Heart left ventricle (tissue), 16 donors: ENCODE measurements around the gene SNX19. TPM values are rescaled to one million over a fixed set of nuclear protein-coding genes. Genes with fewer than 3 reads are reported as not detected.

Experiments
- ATAC-seq, 4 donors: fragments of 200-7000 bp; cut with Tn5 transposase; one replicate each; pipeline ENCODE4 v1.9.1; 2020 to 2022; ENCODE audit warnings: moderate library complexity in 4 of 4, mild to moderate bottlenecking in 3 of 4, moderate number of reproducible peaks in 1 of 4
- DNase-seq, 5 donors: peaks; one replicate each; pipeline ENCODE4 v3.0.0-alpha.2; 2020
- H3K27ac ChIP-seq, 12 donors: fragments of 200-600 bp; sonication (generic) in 4 of 12; one replicate each; pipeline versions ENCODE4 v1.5.0 to v1.8.0; 2016 to 2022; ENCODE audit warnings: mild to moderate bottlenecking in 2 of 12
- H3K27me3 ChIP-seq, 9 donors: fragments of 200-600 bp; sonication (generic) in 2 of 9; one replicate each; pipeline versions ENCODE4 v1.5.1 to v1.8.0; 2016 to 2022; ENCODE audit warnings: mild to moderate bottlenecking in 3 of 9
- H3K36me3 ChIP-seq, 9 donors: fragments of 200-600 bp; sonication (generic) in 2 of 9; one replicate each; pipeline versions ENCODE4 v1.5.0 to v1.8.0; 2018 to 2022; ENCODE audit warnings: mild to moderate bottlenecking in 2 of 9
- H3K4me1 ChIP-seq, 12 donors: fragments of 200-600 bp; sonication (generic) in 4 of 12; one replicate each; pipeline versions ENCODE4 v1.5.0 to v1.8.0; 2016 to 2022; ENCODE audit warnings: mild to moderate bottlenecking in 3 of 12
- H3K4me3 ChIP-seq, 12 donors: fragments of 200-600 bp; sonication (generic) in 4 of 12; one replicate each; pipeline versions ENCODE4 v1.5.0 to v1.8.0; 2017 to 2022; ENCODE audit warnings: mild to moderate bottlenecking in 9 of 12, moderate library complexity in 4 of 12
- H3K9me3 ChIP-seq, 12 donors: fragments of 200-600 bp; sonication (generic) in 4 of 12; one replicate each; pipeline versions ENCODE4 v1.5.0 to v1.8.0; 2016 to 2022; ENCODE audit warnings: mild to moderate bottlenecking in 1 of 12
- CTCF ChIP-seq, 12 donors: fragments of 200-600 bp; sonication (generic) in 4 of 12; IDR thresholded peaks; one replicate each; pipeline versions ENCODE4 v1.5.0 to v1.8.0; 2018 to 2022; ENCODE audit warnings: antibody characterized with exemption in 12 of 12, mild to moderate bottlenecking in 5 of 12
- POLR2A ChIP-seq, 2 donors: fragments of 450-650 bp; IDR thresholded peaks; one replicate each; pipeline ENCODE4 v1.6.1; 2017; ENCODE audit warnings: antibody characterized with exemption in 2 of 2, mild to moderate bottlenecking in 2 of 2, moderate library complexity in 2 of 2
- whole genome bisulfite sequencing, 4 donors: extraction: QIAGEN DNeasy Blood & Tissue Kit in 2 of 4; methylation state at CpG; one replicate each; pipeline versions ENCODE4 v1.1.5 to v1.1.7; 2013 to 2018; 5-methylcytosine and 5-hydroxymethylcytosine counted together
- intact Hi-C, 10 donors: fragments of 100-400 bp; cut with DNase I; formaldehyde crosslinking; loops; one replicate each; pipeline versions ENCODE4 v1.11.1 to v1.14.2; 2022
- polyA plus RNA-seq, 2 donors: library from polyadenylated mRNA; stranded (reverse); fragments of 200-250 nt; gene quantifications; one replicate each; pipeline ENCODE4 v1.2.3, GENCODE V29; 2013
- total RNA-seq, 9 donors: library from RNA; depleted of rRNA in 2 of 9; stranded (reverse); fragments of >200 nt in 2 of 9; fragmentation: NEBNext Ultra II Directional in 3 of 9; extraction: Animal tissue kit (Norgen Biotek cat#: 25700) in 3 of 9; gene quantifications; one replicate each; pipeline versions ENCODE4 v1.1.0 to v1.2.4, GENCODE V29; 2016 to 2023
- donor health status: ischemic (EF 13 %, LVEDD 7.1; RV severe dilation, severe dysfunction).
- donor health status: healthy with polysubstance abuse.
- donor health status: DM: no; HTN: yes; CAD: no.
- donor health status: DM: no; HTN: no; CAD: no.
- donor health status: ischemic (EF 25% LVEDD 6.9; RV normal size, moderate dysfunction).
- donor health status: ischemic (EF 25% LVEDD 5.7; RV mildly dilated, moderate dysfunction).
- donor health status: healthy.
- donor health status: DM: yes; HTN: yes; CAD: no.
- donor health status: ischemic (EF 35%, LVEDD 5.7; RV mildly dilated, moderate dysfunction).
- donor health status: nonischemic (EF 11% LVEDD 7.7; RV severe dilation, severe dysfunction).
- donor health status: DM: yes; HTN: yes; CAD: no.
- donor health status: PGD.
- donor health status: ischemic (EF 29% LVEDD 5.4; RV normal size, mild dysfunction).
- donor health status: nonischemic (EF 23%, LVEDD 6.1; RV moderate dilation, normal function).

Gene SNX19
- total and polyA plus RNA-seq, 11 donors = 10.8 to 121 (median 57.1) TPM

- Histone ChIP-seq H3K4me1 (peaks cover 0 to 69% (median 26%) of the 10 kb centered on the region in 12 donors), H3K36me3 (peaks cover 0 to 94% (median 78%) of the 10 kb centered on the region in 9 donors), H3K4me3 (no peak overlapping the region), H3K27me3 (no peaks in the 10 kb centered on the region), H3K27ac (peak overlapping the region in 5 of 12 donors; percentile 18 to 96 (median 29)), H3K9me3 (no peaks in the 10 kb centered on the region)
- peak; percentile 80 to 90 (median 88) for TF ChIP-seq CTCF (IDR thresholded peaks at IDR 0.05)
- no peak for TF ChIP-seq POLR2A (IDR thresholded peaks at IDR 0.05)
- DNase-seq (peak; percentile 58 to 68 (median 67)), ATAC-seq (peak in 3 of 4 donors; percentile 27 to 51 (median 40))
- WGBS, 4 donors = 18 to 24% (median 23%) methylated on average over 6 of the region's 6 CpGs
- intact Hi-C loops = loop anchor here in 9 of 10 donors (1.0 to 10.0 kb wide), 8 partner anchors 30 to 680 kb away; no protein-coding TSS in a partner anchor
Observed at GRCh38 chr11:130894322-130895025, 21.8 kb downstream of the SNX19 start.

GRCh38 chr11:130892861-130893260, 23.4 kb downstream of the SNX19 start:
- H3K36me3 ChIP-seq = peaks cover 0 to 87% (median 75%) of the 10 kb centered on the region in 9 donors
- no peak overlapping the region for H3K4me3 ChIP-seq
- H3K27me3 ChIP-seq = no peaks in the 10 kb centered on the region
- H3K4me1 ChIP-seq = peaks cover 0 to 60% (median 21%) of the 10 kb centered on the region in 12 donors
- peak overlapping the region in 2 of 12 donors; percentile 29 to 56 for H3K27ac ChIP-seq
- no peaks in the 10 kb centered on the region for H3K9me3 ChIP-seq
- TF ChIP-seq CTCF (IDR thresholded peaks at IDR 0.05) (no peak), POLR2A (IDR thresholded peaks at IDR 0.05) (no peak)
- intact Hi-C loops = loop anchor here in 5 of 10 donors (2.0 to 10.0 kb wide), 3 partner anchors 28 to 678 kb away; no protein-coding TSS in a partner anchor
- ATAC-seq = no peak
- no peak for DNase-seq
- WGBS, 4 donors = 65 to 87% (median 66%) methylated on average over 4 of the region's 4 CpGs

GRCh38 chr11:130891326-130891725, 25.0 kb downstream of the SNX19 start:
- Histone ChIP-seq H3K36me3 (peaks cover 0 to 91% (median 69%) of the 10 kb centered on the region in 9 donors), H3K4me1 (peaks cover 0 to 49% (median 16%) of the 10 kb centered on the region in 12 donors), H3K27ac (peak overlapping the region in 9 of 12 donors; percentile 6 to 68 (median 56)), H3K9me3 (no peaks in the 10 kb centered on the region), H3K4me3 (no peak overlapping the region), H3K27me3 (no peaks in the 10 kb centered on the region)
- intact Hi-C loops = loop anchor here in 4 of 10 donors (10.0 kb wide), 2 partner anchors 457 to 677 kb away; no protein-coding TSS in a partner anchor
- no peak for TF ChIP-seq POLR2A (IDR thresholded peaks at IDR 0.05)
- TF ChIP-seq CTCF (IDR thresholded peaks at IDR 0.05) = no peak
- peak in 3 of 4 donors; percentile 44 to 58 (median 49) for ATAC-seq
- 9 to 21% (median 12%) methylated on average over 1 of the region's 1 CpG for WGBS, 4 donors
- DNase-seq = no peak

GRCh38 chr11:130890039-130890745, 26.1 kb downstream of the SNX19 start:
- ATAC-seq (no peak), DNase-seq (no peak)
- Histone ChIP-seq H3K9me3 (no peaks in the 10 kb centered on the region), H3K27ac (peak overlapping the region in 1 of 12 donors; percentile 17), H3K4me1 (peaks cover 0 to 44% (median 15%) of the 10 kb centered on the region in 12 donors), H3K27me3 (no peaks in the 10 kb centered on the region), H3K4me3 (no peak overlapping the region), H3K36me3 (peaks cover 0 to 91% (median 69%) of the 10 kb centered on the region in 9 donors)
- WGBS, 4 donors = 87 to 96% (median 91%) methylated on average over 2 of the region's 2 CpGs
- TF ChIP-seq CTCF (IDR thresholded peaks at IDR 0.05) (no peak), POLR2A (IDR thresholded peaks at IDR 0.05) (no peak)
- intact Hi-C loops = loop anchor here in 4 of 10 donors (10.0 kb wide), 2 partner anchors 455 to 675 kb away; no protein-coding TSS in a partner anchor
